Stimulated activated CD8-positive, alpha-beta memory T cell treated with anti-CD3 and anti-CD28 coated beads, Interleukin-7, amount 100 ng/mL, for 48 hours (primary cell): ENCODE measurements around the gene GRIK4.

Source experiments
- DNase-seq, 2 donors: peaks; one replicate each; pipeline ENCODE4 v3.0.0-alpha.2; 2020; ENCODE audit warnings: low read depth in 1 of 2; ENCODE audit errors: extremely low read depth in 1 of 2

GRIK4 gene

GRCh38 chr11:120827820-120828219, 316.3 kb downstream of the GRIK4 start:
- no peak for DNase-seq

GRCh38 chr11:120828847-120829246, 317.3 kb downstream of the GRIK4 start:
- DNase-seq = no peak

- DNase-seq = no peak
Measured at GRCh38 chr11:120830085-120830620, 318.6 kb downstream of the GRIK4 start.

GRCh38 chr11:120832481-120833238, 321.1 kb downstream of the GRIK4 start:
- no peak for DNase-seq

GRCh38 chr11:120834686-120835210, 323.2 kb downstream of the GRIK4 start:
- DNase-seq = no peak

GRCh38 chr11:120835601-120836228, 324.2 kb downstream of the GRIK4 start:
- peak in 1 of 2 donors; percentile 63 for DNase-seq

GRCh38 chr11:120837696-120838095, 326.1 kb downstream of the GRIK4 start:
- DNase-seq = no peak

- DNase-seq = no peak
Measured at GRCh38 chr11:120839201-120839600, 327.7 kb downstream of the GRIK4 start.

- DNase-seq = no peak
Measured at GRCh38 chr11:120839846-120840402, 328.4 kb downstream of the GRIK4 start.

GRCh38 chr11:120840661-120841060, 329.1 kb downstream of the GRIK4 start:
- DNase-seq = no peak

GRCh38 chr11:120841074-120841473, 329.5 kb downstream of the GRIK4 start:
- DNase-seq = no peak

GRCh38 chr11:120842195-120842594, 330.6 kb downstream of the GRIK4 start:
- DNase-seq = no peak

- no peak for DNase-seq
Measured at GRCh38 chr11:120853435-120853834, 341.9 kb downstream of the GRIK4 start.

- DNase-seq = no peak
Measured at GRCh38 chr11:120854988-120855387, 343.4 kb downstream of the GRIK4 start.

- DNase-seq = no peak
Measured at GRCh38 chr11:120857508-120857907, 346.0 kb downstream of the GRIK4 start.

GRCh38 chr11:120858740-120859139, 347.2 kb downstream of the GRIK4 start:
- no peak for DNase-seq

GRCh38 chr11:120859552-120860295, 348.2 kb downstream of the GRIK4 start:
- DNase-seq = no peak

- no peak for DNase-seq
Measured at GRCh38 chr11:120863359-120863758, 351.8 kb downstream of the GRIK4 start.

GRCh38 chr11:120867024-120867423, 355.5 kb downstream of the GRIK4 start:
- no peak for DNase-seq

- DNase-seq = no peak
Measured at GRCh38 chr11:120867531-120867930, 356.0 kb downstream of the GRIK4 start.

- DNase-seq = no peak
Measured at GRCh38 chr11:120867988-120868387, 356.4 kb downstream of the GRIK4 start.
